GM12874 (cell line): ENCODE data around the gene ISM2.
A peak's percentile ranks its signal among the peaks of the same experiment; 100 is the strongest.

ENCODE experiments used
- CTCF ChIP-seq: IDR thresholded peaks from 2 replicates; pipeline ENCODE4 v1.5.1; 2011; ENCODE audit warnings: low read depth, mild to moderate bottlenecking, control low read depth, low read length, moderate library complexity; ENCODE audit not compliant: insufficient read depth

Gene ISM2

GRCh38 chr14:77498120-77498979 is at the start of gene ISM2:
Gene ISM2, minus strand, starts transcription at chr14:77498816. Its CDS starts 23 bp downstream, at chr14:77498793.
- no peak for TF ChIP-seq CTCF

- peak; percentile 18; the same call in 1 of the 2 replicates for TF ChIP-seq CTCF
Measured at GRCh38 chr14:77547512-77548180, 49.0 kb upstream of the ISM2 start.

- no peak for TF ChIP-seq CTCF
Measured at GRCh38 chr14:77544571-77544970, 46.0 kb upstream of the ISM2 start.

- no peak for TF ChIP-seq CTCF
Measured at GRCh38 chr14:77543637-77544334, 45.2 kb upstream of the ISM2 start.

- no peak for TF ChIP-seq CTCF
Measured at GRCh38 chr14:77543240-77543551, 44.6 kb upstream of the ISM2 start.

GRCh38 chr14:77542421-77543239 is 44.0 kb upstream of the ISM2 start:
- TF ChIP-seq CTCF: no peak
